Fibroblast of lung (primary cell): ENCODE measurements around the gene CDK15.

Source experiments
- EZH2 ChIP-seq: IDR thresholded peaks from 2 replicates; pipeline ENCODE4 v1.5.1; 2012; ENCODE audit warnings: low read length, control low read depth, mild to moderate bottlenecking; ENCODE audit errors: missing control alignments
- TF ChIP-seq, protein P1 (sequence below), 2 donors: IDR thresholded peaks in 1 of 2; conservative IDR thresholded peaks in 1 of 2; 1 replicate in 1 of 2; 2 replicates in 1 of 2; pipeline ENCODE4 v1.5.1; 2011 to 2012; ENCODE audit warnings: low read length in 2 of 2, control low read depth in 1 of 2, inconsistent platforms in 1 of 2, low read depth in 1 of 2, mild to moderate bottlenecking in 1 of 2

- TF ChIP-seq, protein P1, sequence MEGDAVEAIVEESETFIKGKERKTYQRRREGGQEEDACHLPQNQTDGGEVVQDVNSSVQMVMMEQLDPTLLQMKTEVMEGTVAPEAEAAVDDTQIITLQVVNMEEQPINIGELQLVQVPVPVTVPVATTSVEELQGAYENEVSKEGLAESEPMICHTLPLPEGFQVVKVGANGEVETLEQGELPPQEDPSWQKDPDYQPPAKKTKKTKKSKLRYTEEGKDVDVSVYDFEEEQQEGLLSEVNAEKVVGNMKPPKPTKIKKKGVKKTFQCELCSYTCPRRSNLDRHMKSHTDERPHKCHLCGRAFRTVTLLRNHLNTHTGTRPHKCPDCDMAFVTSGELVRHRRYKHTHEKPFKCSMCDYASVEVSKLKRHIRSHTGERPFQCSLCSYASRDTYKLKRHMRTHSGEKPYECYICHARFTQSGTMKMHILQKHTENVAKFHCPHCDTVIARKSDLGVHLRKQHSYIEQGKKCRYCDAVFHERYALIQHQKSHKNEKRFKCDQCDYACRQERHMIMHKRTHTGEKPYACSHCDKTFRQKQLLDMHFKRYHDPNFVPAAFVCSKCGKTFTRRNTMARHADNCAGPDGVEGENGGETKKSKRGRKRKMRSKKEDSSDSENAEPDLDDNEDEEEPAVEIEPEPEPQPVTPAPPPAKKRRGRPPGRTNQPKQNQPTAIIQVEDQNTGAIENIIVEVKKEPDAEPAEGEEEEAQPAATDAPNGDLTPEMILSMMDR (conservative IDR thresholded peaks at IDR 0.05 in 1 of 2, IDR thresholded peaks at IDR 0.05 in 1 of 2; ENCODE audit: low read depth in 1 of 2, low read length in 2 of 2), result no peak
- no peak for TF ChIP-seq EZH2
Measured at GRCh38 chr2:201942531-201942930, 136.2 kb downstream of the CDK15 start.
